GM03348 (cell line): ENCODE measurements around the gene IGFALS.
A peak's percentile ranks its signal among the peaks of the same experiment; 100 is the strongest.

Source experiments
- DNase-seq: peaks from one replicate; pipeline ENCODE4 v3.0.0; 2012; ENCODE audit warnings: low spot score

Gene IGFALS

GRCh38 chr16:1790261-1790610 is 3.3 kb downstream of the IGFALS start:
- no peak for DNase-seq

GRCh38 chr16:1789643-1790045 is 3.9 kb downstream of the IGFALS start:
- DNase-seq: no peak

GRCh38 chr16:1788708-1789100 is 4.8 kb downstream of the IGFALS start:
- DNase-seq: no peak

- no peak for DNase-seq
Measured at GRCh38 chr16:1788095-1788707, 5.3 kb downstream of the IGFALS start.

- no peak for DNase-seq
Measured at GRCh38 chr16:1787322-1788094, 6.0 kb downstream of the IGFALS start.

GRCh38 chr16:1787056-1787321 is 6.5 kb downstream of the IGFALS start:
- DNase-seq: no peak

- no peak for DNase-seq
Measured at GRCh38 chr16:1786242-1787055, 7.1 kb downstream of the IGFALS start.

GRCh38 chr16:1785846-1786170 is 7.7 kb downstream of the IGFALS start:
- no peak for DNase-seq

GRCh38 chr16:1784977-1785845 is 8.3 kb downstream of the IGFALS start:
- DNase-seq: no peak

- DNase-seq: peak; percentile 99
Measured at GRCh38 chr16:1782408-1783264, 10.9 kb downstream of the IGFALS start, which contains the start of the genes NUBP2 and SPSB3. Gene NUBP2, plus strand, starts transcription at chr16:1782960. Its CDS starts 61 bp downstream, at chr16:1783021. Gene SPSB3, minus strand, starts transcription at chr16:1782571. Its CDS starts 1,088 bp downstream, at chr16:1781483.

- peak; percentile 65 for DNase-seq
Measured at GRCh38 chr16:1781758-1782407, 11.6 kb downstream of the IGFALS start.

GRCh38 chr16:1781254-1781653 is 12.3 kb downstream of the IGFALS start:
- DNase-seq: no peak

GRCh38 chr16:1780677-1781072 is 12.8 kb downstream of the IGFALS start:
- no peak for DNase-seq

GRCh38 chr16:1779741-1780676 is 13.5 kb downstream of the IGFALS start:
- no peak for DNase-seq

- no peak for DNase-seq
Measured at GRCh38 chr16:1779234-1779701, 14.2 kb downstream of the IGFALS start.

GRCh38 chr16:1778200-1779179 is 15.0 kb downstream of the IGFALS start:
- no peak for DNase-seq

- DNase-seq: no peak
Measured at GRCh38 chr16:1777375-1778199, 15.9 kb downstream of the IGFALS start.
